H7 (cell line): Measurements from ENCODE around the gene ABCC1. TPM values are rescaled to one million over a fixed set of nuclear protein-coding genes. Genes with fewer than 3 reads are reported as not detected.
"Not testable (repeated sequence)": the region's sequence is repeated elsewhere in the genome, so short reads cannot be mapped to it uniquely, and the experiment has no call there.

Experiments
- DNase-seq: peaks from one replicate; pipeline ENCODE4 v3.0.0; 2012
- H3K27me3 ChIP-seq: 2 replicates; pipeline ENCODE4 v1.6.0; 2011; ENCODE audit warnings: mild to moderate bottlenecking, low read length; ENCODE audit not compliant: control insufficient read depth, insufficient read depth
- H3K36me3 ChIP-seq: replicated peaks from 2 replicates; pipeline ENCODE4 v1.5.1; 2011; ENCODE audit warnings: low read length; ENCODE audit not compliant: control insufficient read depth, insufficient read depth
- H3K4me3 ChIP-seq: 2 replicates; pipeline ENCODE4 v1.5.1; 2011; ENCODE audit warnings: low read depth, mild to moderate bottlenecking, control low read depth, low read length, moderate library complexity; ENCODE audit not compliant: insufficient read depth
- total RNA-seq: library from RNA; depleted of rRNA; stranded (reverse); fragments of >200 nt; shearing (Covaris generic); gene quantifications from 2 replicates; pipeline ENCODE4 v1.2.3, GENCODE V29; 2014

The ABCC1 gene
- total RNA-seq, 1 experiment from 2014 or later, result 22.0 TPM

DNA sequence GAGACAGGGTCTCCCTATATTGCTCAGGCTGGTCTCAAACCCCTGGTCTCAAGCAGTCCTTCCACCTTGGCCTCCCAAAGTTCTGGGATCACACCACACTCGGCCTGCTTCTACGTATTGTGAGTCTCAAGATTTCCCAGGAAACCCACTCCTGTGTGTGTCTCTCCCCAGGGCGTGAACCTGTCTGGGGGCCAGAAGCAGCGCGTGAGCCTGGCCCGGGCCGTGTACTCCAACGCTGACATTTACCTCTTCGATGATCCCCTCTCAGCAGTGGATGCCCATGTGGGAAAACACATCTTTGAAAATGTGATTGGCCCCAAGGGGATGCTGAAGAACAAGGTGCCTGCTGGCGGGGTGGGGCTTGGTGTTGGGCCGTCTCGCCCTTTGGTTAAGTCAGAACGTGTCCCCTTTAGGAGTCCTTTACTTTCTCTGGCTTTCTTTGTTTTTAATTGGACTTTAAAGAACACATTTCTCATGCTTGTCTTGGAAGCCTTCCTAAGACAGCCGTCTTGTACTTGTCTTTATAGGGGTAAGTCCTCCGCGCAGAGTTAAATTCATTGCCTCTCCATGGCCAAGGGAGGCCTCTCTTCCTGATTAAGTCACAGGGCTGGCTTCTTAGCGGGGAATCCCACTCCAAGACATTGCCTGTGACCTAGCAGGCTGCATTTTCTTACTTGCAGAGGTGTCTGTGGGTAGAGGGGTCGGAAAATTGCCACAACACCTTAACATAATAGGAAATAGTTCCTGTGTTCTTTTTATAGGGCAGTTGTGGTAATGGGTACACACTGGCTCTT is 137.4 kb downstream of the ABCC1 start:
- DNase-seq, result no peak
- Histone ChIP-seq H3K27me3 (no peaks in the 10 kb centered on the region), H3K4me3 (no peak overlapping the region), H3K36me3 (peaks cover 42% of the 10 kb centered on the region)

DNA sequence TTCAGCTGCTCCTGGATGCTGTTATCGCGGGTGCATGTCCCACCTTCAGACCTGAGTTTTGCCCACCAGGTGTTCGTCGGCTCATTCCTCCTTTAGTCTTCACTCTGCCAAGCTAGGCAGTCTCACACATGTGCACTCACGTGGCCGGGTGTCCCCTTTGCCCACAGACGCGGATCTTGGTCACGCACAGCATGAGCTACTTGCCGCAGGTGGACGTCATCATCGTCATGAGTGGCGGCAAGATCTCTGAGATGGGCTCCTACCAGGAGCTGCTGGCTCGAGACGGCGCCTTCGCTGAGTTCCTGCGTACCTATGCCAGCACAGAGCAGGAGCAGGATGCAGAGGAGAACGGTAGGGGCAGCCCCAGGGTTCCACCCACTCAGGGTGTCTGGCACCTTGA is 140.8 kb downstream of the ABCC1 start:
- H3K36me3 ChIP-seq, result peaks cover 29% of the 10 kb centered on the region
- H3K27me3 ChIP-seq, result no peaks in the 10 kb centered on the region
- DNase-seq, result no peak
- H3K4me3 ChIP-seq, result no peak overlapping the region

DNA sequence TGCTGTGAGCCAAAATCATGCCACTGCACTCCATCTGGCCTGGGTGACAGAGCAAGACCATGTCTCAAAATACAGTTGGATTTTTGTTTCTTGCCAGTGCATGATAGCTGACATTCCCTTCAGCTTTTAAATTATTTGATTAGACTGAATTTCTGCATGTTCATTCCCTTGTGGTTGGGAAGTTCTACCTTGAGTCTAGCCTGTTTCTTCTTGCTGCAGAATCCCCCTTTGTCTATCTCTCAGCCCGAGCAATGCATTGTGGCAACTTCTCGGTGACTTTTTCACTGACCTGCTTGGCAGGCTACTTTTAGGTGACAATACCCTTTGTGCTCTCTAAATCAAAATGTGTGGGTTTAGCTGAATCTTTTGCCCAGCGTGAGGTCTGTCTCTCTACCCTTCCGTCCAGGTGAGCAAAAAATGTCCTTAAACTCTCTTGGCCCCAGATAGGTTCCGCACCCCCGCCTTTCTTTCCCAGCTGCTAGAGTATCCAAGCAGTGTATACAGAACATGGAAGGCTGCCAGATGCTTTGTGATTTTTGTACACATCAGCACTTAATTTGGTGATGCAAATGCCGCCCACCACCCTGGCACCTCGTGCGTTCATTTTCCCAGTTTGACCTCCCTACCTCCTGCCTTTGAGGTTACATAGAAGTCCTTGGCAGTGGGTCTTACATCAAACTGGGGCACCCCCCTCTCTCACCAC is 143.7 kb downstream of the ABCC1 start:
- Histone ChIP-seq H3K4me3 (no peak overlapping the region), H3K27me3 (no peaks in the 10 kb centered on the region), H3K36me3 (peaks cover 13% of the 10 kb centered on the region)
- DNase-seq, result no peak

DNA sequence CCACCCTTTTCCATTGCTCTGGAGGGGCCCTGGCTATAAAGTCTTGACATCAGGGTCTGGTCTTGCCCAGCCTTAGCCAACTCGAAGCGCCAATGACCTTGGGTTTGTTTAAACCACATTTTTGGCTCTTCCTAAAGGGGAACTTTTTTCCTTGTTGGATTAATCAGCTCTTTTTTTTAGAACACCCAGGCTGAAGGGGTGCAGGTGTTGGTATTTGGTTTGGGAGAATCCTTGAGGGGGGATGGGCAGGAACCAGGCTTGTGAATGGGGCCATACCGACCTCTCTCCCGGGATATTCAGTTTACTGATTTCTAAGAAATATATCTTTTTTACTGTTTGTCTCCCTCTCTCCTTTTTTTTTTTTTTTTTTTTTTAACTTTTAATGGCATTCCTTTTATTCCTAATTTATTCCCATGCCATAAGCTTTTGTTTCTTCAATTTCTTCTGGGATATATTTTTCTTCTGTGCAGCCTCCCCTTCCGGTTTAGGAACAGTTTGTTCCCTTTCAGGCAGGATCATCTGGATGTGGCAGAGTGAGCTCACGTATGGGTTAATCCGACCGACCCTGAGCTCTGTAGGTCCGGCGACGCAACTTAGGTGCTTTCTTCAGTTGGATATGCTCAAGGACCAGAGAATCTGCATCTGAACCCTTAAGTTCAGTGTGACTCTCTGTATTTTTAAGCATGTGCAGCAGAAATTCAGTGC is 144.4 kb downstream of the ABCC1 start:
- no peak overlapping the region for H3K4me3 ChIP-seq

DNA sequence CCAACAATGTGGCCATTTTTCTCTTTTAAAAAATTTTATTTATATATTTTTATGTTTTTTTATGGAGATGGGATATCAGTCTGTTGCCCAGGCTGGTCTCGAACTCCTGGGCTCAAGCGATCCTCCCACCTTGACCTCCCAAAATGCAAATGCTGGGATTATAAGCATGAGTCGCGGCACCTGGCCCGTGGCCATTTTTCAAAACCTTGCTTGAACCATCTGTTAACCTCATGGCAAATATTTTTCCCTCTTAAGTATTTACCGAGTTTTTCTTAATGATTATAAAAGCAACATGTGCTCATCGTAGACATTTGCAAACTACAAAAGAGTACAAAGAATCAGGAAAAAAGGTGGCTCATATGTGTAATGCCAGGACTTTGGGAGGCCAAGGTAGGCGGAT is 146.2 kb downstream of the ABCC1 start:
- Histone ChIP-seq H3K27me3 (no peaks in the 10 kb centered on the region), H3K4me3 (no peak overlapping the region), H3K36me3 (peaks cover 12% of the 10 kb centered on the region)
- DNase-seq, result no peak

More for the DNA sequence above, 144.4 kb downstream of the ABCC1 start:
- no peaks in the 10 kb centered on the region for H3K27me3 ChIP-seq
- peak; percentile 62 for DNase-seq
- peaks cover 16% of the 10 kb centered on the region for H3K36me3 ChIP-seq

DNA sequence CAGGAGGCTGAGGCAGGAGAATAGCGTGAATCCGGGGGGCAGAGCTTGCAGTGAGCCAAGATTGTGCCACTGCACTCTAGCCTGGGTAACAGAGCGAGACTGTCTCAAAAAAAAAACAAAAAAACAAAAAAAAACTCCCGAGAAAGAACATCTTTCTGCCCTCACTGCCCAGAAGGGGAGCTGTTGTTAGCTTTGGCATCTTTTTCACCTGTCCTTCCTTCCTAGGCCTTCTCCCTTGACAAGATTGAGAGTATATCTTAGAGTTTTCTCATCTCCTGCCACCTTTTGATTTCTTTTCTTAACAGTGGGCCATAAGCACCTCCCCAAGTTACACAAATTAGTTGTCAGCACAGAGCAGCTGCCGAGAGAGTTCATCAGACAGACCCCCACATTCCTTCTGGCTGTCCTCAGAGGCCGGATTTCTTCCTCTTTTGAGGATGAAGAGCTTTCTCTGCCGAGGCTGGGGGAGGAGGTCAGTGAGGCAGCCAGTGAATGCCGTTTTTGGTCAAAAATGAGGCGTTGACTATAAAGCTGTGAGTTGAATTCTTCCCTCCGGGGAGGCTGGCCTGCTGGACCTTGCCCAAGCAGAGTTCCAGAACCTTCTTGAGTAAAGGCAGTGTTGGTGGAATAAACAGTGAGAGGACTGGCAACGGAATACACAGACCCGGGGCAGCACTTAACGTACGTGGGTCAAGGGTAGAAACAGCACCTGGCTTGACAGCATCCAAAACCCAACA is 146.9 kb downstream of the ABCC1 start:
- no peak for DNase-seq
- H3K36me3 ChIP-seq, result peaks cover 10% of the 10 kb centered on the region

DNA sequence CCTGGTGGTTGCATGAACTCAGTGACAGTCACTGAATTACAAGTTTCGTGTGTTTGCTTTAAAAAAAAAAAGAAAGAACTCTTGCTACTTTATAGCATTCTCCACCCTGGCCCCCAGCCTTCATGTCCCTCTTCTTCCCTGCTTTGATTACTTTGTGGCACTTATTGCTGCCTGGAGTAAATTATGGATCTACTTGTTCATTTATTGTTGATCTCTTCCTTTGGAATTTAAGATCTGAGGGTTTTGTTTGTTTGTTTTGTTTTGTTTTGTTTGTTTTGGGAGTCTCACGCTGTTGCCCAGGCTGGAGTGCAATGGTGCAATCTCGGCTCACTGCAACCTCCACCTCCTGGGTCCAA is 147.4 kb downstream of the ABCC1 start:
- peaks cover 10% of the 10 kb centered on the region for H3K36me3 ChIP-seq
- DNase-seq, result no peak
- no peaks in the 10 kb centered on the region for H3K27me3 ChIP-seq
- no peak overlapping the region for H3K4me3 ChIP-seq

More for the DNA sequence above, 146.9 kb downstream of the ABCC1 start:
- Histone ChIP-seq H3K4me3 (no peak overlapping the region), H3K27me3 (no peaks in the 10 kb centered on the region)

DNA sequence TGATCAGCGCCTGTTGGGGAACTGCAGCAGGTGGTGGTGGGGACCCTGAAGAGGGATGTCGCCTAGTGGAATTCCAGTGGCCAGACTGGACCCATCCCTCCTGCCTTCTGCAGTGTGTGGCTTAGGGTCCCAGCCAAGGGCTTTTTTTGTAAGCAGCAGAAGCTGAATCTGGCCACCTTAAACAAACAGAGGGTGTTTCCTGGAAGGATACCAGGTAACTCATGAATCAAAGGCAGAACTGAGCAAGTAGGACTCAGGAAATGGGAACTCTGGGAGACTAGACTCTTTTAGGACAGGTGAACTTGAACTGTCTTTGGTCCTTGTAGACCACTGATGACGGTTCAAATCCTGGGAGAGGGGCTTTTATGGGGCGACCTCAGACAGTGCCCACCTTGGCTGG is 149.9 kb downstream of the ABCC1 start:
- Histone ChIP-seq H3K36me3 (peaks cover 19% of the 10 kb centered on the region), H3K27me3 (no peaks in the 10 kb centered on the region), H3K4me3 (no peak overlapping the region)
- no peak for DNase-seq

DNA sequence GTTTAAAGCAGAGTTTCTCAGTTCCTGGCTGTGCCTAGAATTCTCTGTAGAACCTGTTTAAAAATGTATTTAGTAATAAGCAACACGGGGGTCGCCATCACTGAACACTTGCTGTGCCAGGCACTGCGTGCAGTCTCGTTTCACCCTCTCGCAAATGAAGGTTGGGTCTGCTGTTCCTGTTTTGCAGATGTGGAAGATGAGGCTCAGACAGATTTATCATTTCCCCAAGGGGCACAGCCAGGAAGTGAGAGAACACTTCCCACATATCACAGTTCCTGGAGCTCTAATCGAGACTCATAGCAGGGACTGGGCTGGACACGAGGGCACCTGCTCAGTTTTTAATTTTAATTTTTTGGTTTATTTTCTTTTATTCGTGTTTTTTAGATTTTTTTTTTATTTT is 151.2 kb downstream of the ABCC1 start:
- Histone ChIP-seq H3K4me3 (no peak overlapping the region), H3K36me3 (peaks cover 19% of the 10 kb centered on the region), H3K27me3 (no peaks in the 10 kb centered on the region)
- no peak for DNase-seq

DNA sequence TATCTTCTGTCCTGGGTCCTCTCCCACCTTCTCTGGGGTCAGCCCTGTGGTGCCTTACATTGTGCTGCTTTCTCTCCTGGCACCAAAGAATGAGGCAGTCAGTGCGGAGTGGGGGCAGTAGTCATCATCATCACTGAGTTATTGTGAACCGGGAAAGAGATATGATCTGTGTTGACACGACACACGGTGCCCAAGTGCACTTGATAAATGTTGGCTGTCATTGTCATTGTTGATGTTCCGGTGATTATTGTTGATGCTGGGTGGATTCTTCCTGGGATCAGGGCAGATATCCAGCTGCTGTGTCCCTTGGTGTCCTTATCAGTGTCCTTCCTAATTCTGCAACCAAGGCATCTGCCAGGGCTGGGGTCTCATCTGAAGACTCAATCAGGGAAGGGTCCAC is 152.2 kb downstream of the ABCC1 start:
- Histone ChIP-seq H3K36me3 (peaks cover 20% of the 10 kb centered on the region), H3K27me3 (no peaks in the 10 kb centered on the region), H3K4me3 (no peak overlapping the region)
- DNase-seq, result no peak

DNA sequence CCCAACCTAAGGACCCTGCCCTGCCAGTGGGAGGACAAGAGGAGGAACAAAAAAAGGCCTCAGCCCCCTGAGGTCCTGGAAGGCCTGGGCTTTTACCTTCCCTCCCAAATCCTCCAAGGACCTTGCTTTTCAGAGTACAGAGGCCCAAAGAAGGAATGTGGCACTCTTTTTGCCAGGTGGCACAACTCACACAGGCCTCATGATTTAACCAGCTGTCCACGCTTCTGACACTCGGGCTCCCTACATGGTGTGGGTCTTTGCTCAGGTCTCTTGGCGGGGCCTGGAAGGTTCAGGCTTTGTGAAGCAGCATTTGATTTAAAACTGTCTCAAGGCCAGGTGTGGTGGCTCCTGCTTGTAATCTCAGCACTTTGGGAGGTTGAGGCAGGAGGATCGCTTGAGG is 153.3 kb downstream of the ABCC1 start:
- H3K27me3 ChIP-seq, result no peaks in the 10 kb centered on the region
- DNase-seq, result no peak
- no peak overlapping the region for H3K4me3 ChIP-seq
- H3K36me3 ChIP-seq, result peaks cover 23% of the 10 kb centered on the region

DNA sequence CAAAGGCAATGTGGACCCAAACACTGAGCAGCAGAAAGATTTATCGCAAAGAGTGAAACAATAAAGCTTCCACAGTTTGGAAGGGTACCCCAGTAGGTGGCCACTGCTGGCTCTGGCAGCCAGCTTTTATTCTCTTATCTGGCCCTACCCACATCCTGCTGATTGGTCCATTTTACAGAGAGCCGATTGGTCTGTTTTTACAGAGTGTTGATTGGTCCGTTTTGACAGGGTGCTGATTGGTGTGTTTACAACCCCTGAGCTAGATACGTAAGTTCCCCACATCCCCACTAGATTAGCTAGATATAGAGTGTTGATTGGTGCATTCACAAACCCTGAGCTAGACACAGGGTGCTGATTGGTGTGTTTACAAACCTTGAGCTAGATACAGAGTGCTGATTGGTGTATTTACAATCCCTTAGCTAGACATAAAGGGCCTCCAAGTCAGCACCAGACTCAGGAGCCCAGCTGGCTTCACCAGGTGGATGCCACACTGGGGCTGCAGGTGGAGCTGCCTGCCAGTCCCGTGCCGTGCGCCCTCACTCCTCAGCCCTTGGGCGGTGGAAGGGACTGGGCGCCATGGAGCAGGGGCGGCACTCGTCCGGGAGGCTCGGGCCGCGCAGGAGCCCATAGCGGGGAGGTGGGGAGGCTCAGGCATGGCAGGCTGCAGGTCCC is 154.9 kb downstream of the ABCC1 start:
- H3K4me3 ChIP-seq, H3K27me3 ChIP-seq, DNase-seq: not testable (repeated sequence)
- peaks cover 20% of the 10 kb centered on the region for H3K36me3 ChIP-seq

DNA sequence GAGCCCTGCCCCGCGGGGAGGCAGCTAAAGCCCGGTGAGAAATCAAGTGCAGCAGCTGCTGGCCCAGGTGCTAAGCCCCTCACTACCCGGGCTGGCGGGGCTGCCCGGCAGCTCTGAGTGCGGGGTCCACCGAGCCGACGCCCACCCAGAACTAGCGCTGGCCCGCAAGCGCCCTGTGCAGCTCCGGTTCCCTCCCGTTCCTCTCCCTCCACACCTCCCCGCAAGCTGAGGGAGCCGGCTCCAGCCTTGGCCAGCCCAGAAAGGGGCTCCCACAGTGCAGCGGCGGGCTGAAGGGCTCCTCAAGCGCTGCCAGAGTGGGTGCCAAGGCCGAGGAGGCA is 155.4 kb downstream of the ABCC1 start:
- H3K36me3 ChIP-seq, result peaks cover 23% of the 10 kb centered on the region
- DNase-seq, H3K27me3 ChIP-seq, H3K4me3 ChIP-seq: not testable (repeated sequence)

DNA sequence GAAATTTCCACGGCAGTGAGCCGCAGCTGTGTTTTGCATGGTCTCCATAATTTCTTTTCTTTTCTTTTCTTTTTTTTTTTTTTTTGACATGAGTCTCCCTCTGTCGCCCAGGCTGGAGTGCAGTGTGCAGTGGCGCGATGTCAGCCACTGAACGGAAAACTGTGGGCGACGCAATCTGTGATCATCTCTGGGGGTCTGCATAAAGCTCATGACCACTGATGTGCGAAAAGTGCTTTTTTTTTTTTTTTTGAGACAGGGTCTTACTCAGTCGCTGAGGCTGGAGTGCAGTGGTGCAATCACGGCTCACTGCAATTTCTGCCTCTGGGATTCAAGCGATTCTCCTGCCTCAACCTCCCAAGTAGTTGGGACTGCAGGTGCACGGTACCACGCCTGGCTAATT is 156.2 kb downstream of the ABCC1 start:
- H3K36me3 ChIP-seq, result peaks cover 23% of the 10 kb centered on the region
- DNase-seq, result no peak
- H3K4me3 ChIP-seq, result no peak overlapping the region
- no peaks in the 10 kb centered on the region for H3K27me3 ChIP-seq
